ENCODE measurements around the gene PKN2.
A peak's percentile ranks its signal among the peaks of the same experiment; 100 is the strongest.

PKN2 gene

GRCh38 chr1:88740784-88741183 is 56.7 kb downstream of the PKN2 start:
- TF ChIP-seq, protein P1, sequence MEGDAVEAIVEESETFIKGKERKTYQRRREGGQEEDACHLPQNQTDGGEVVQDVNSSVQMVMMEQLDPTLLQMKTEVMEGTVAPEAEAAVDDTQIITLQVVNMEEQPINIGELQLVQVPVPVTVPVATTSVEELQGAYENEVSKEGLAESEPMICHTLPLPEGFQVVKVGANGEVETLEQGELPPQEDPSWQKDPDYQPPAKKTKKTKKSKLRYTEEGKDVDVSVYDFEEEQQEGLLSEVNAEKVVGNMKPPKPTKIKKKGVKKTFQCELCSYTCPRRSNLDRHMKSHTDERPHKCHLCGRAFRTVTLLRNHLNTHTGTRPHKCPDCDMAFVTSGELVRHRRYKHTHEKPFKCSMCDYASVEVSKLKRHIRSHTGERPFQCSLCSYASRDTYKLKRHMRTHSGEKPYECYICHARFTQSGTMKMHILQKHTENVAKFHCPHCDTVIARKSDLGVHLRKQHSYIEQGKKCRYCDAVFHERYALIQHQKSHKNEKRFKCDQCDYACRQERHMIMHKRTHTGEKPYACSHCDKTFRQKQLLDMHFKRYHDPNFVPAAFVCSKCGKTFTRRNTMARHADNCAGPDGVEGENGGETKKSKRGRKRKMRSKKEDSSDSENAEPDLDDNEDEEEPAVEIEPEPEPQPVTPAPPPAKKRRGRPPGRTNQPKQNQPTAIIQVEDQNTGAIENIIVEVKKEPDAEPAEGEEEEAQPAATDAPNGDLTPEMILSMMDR (IDR thresholded peaks at IDR 0.05; ENCODE audit: low read length, missing control alignments): no peak

GRCh38 chr1:88741413-88741812 is 57.3 kb downstream of the PKN2 start:
- peak; percentile 58 for DNase-seq (ENCODE audit: low read depth)
- TF ChIP-seq, protein P1 (IDR thresholded peaks at IDR 0.05; ENCODE audit: low read length, missing control alignments): no peak
- no peak overlapping the region for H3K4me3 ChIP-seq (replicated peaks; ENCODE audit: low read depth, low read length)

More at GRCh38 chr1:88740784-88741183, 56.7 kb downstream of the PKN2 start:
- no peak overlapping the region for H3K4me3 ChIP-seq (replicated peaks; ENCODE audit: low read depth, low read length)
- DNase-seq (ENCODE audit: low read depth): peak; percentile 18

DNA sequence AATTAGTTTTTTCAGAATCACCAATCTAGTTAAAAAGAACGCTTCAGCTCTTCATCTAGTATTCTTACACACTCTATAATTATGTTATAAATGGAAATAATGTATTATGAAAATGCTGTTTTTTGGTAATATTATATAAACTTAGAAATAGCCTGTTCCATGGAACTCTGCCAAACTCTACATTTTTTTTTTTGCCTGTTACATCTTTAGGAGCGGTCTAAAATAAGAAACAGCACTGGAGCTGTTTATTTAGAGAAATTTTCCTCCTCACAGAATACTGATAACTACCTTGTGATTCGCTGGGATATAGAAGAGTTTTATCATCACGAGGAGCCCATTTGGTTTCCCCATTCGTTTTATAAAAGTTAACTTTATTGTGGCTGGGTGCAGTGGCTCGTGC is 58.5 kb downstream of the PKN2 start:
- H3K4me3 ChIP-seq (replicated peaks; ENCODE audit: low read depth, low read length): no peak overlapping the region
- TF ChIP-seq, protein P1 (IDR thresholded peaks at IDR 0.05; ENCODE audit: low read length, missing control alignments): no peak
- peak; percentile 29 for DNase-seq (ENCODE audit: low read depth)

- DNase-seq (ENCODE audit: low read depth): no peak
- TF ChIP-seq, protein P1 (IDR thresholded peaks at IDR 0.05; ENCODE audit: low read length, missing control alignments): no peak
Measured at GRCh38 chr1:88744142-88744541, 60.1 kb downstream of the PKN2 start.

DNA sequence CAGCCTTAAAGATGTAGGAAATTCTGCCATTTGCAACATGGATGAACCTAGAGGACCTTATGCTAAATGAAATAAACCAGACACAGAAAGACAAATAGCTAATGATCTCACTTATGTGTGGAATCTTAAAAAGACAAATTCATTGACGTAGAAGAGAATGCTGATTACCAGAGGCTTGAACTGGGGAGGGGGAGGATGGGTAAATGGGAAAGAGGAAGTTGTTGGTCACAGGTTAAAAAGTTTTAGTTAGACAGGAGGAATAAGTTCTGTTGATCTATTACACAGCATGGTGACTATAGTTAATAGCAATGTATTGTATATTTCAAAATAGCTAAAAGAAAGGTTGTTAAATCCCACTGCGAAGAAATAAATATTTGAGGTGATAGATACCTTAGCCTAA is 62.8 kb downstream of the PKN2 start:
- TF ChIP-seq, protein P1 (IDR thresholded peaks at IDR 0.05; ENCODE audit: low read length, missing control alignments): no peak
- DNase-seq (ENCODE audit: low read depth): no peak
- no peak overlapping the region for H3K4me3 ChIP-seq (replicated peaks; ENCODE audit: low read depth, low read length)

More at GRCh38 chr1:88744142-88744541, 60.1 kb downstream of the PKN2 start:
- H3K4me3 ChIP-seq (replicated peaks; ENCODE audit: low read depth, low read length): no peak overlapping the region

- H3K4me3 ChIP-seq (replicated peaks; ENCODE audit: low read depth, low read length): no peak overlapping the region
- no peak for DNase-seq (ENCODE audit: low read depth)
- TF ChIP-seq, protein P1 (IDR thresholded peaks at IDR 0.05; ENCODE audit: low read length, missing control alignments): no peak
Measured at GRCh38 chr1:88751714-88752113, 67.6 kb downstream of the PKN2 start.

DNA sequence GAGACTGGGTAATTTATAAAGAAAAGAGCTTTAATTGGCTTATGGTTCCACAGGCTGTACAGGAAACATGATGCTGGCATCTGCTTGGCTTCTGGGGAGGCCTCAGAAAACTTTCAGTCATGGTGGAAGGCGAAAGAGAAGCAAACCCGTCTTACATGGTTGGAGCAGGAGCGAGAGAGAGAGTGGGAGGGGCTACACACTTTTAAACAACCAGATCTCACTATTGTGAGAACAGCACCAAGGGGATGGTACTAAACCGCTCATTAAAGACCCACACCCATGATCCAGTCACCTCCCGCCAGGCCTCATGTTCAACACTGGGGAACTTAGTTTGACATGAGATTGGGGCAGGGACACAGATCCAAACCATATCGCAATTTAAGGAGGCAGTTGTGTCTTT is 69.4 kb downstream of the PKN2 start:
- TF ChIP-seq, protein P1 (IDR thresholded peaks at IDR 0.05; ENCODE audit: low read length, missing control alignments): no peak
- H3K4me3 ChIP-seq (replicated peaks; ENCODE audit: low read depth, low read length): no peak overlapping the region
- no peak for DNase-seq (ENCODE audit: low read depth)

All from fibroblast of pulmonary artery (primary cell).